Measurements from ENCODE around the gene SHISA2.
"Not testable (repeated sequence)": the region's sequence is repeated elsewhere in the genome, so short reads cannot be mapped to it uniquely, and the experiment has no call there.

Gene SHISA2

DNA sequence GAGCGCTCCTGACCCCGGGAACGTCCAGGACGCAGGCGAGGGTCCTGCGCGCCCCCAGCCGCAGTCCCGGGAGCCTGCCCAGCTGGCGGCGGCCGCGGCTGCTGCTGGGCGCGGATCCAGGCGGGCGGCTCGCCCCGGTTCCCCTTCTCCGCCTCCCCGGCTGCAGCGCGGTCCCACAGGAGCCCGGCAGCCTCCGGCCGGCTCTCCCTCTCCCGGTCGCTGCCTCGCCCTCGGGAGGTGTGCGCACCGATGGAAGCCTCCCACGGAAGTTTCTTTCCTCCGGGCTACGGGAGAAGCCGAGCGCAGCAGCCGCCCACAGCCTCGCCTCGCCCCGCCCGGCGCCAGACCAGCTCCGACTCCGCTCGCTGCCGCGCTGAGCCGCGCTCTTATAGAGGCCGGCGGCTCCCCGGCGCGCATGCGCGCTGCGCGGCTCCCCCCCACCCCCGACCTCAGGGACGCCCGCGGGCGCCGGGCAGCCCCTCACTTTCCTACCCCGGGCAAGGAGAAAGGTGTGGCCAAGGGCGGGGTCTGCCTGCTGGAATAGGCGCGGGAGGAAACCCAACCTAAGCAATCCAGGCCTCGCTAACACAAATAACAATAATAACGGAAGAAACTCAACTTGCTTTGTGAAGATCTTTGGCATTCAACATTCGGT is at the start of gene SHISA2:
TSS of gene SHISA2 (minus strand) at position 360 of the 655 bp plus-strand sequence. CDS start 1,041 bp downstream, outside the sequence.
- peak; percentile 30 for DNase-seq (ENCODE audit: low read depth)
- H3K4me3 ChIP-seq (ENCODE audit: low read length) = peak within 1 kb of the TSS; percentile 46
- TF ChIP-seq, protein P1, sequence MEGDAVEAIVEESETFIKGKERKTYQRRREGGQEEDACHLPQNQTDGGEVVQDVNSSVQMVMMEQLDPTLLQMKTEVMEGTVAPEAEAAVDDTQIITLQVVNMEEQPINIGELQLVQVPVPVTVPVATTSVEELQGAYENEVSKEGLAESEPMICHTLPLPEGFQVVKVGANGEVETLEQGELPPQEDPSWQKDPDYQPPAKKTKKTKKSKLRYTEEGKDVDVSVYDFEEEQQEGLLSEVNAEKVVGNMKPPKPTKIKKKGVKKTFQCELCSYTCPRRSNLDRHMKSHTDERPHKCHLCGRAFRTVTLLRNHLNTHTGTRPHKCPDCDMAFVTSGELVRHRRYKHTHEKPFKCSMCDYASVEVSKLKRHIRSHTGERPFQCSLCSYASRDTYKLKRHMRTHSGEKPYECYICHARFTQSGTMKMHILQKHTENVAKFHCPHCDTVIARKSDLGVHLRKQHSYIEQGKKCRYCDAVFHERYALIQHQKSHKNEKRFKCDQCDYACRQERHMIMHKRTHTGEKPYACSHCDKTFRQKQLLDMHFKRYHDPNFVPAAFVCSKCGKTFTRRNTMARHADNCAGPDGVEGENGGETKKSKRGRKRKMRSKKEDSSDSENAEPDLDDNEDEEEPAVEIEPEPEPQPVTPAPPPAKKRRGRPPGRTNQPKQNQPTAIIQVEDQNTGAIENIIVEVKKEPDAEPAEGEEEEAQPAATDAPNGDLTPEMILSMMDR (conservative IDR thresholded peaks at IDR 0.05; ENCODE audit: low read length) = no peak

DNA sequence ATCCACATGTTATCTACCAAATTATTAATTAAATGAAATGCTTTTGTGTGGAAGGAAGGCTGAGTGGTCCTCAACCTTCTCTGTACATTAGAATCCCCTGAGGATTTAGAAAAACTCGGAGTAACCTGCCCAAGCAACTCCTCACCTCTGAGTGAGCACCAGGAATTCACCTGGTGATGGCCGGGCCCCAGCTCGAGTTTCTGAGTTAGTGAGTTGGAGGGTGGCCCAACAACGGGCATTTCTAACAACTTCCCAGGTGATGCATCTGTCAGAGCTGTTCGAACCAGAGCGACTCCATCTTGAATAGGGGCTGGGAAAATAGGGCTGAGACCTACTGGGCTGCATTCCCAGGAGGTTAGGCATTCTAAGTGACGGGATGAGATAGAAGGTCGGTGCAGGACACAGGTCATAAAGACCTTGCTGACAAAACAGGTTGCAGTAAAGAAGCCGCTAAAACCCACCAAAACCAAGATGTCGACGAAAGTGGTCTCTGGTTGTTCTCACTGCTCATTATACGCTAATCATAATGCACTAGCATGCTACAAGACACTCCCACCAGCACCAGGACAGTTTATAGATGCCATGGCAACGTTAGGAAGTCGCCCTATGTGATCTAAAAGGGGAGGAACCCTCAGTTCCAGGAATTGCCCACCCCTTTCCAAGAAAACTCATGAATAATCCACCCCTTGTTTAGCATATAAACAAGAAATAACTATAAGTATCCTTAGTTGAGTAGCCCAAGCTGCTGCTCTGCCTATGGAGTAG is 44.2 kb upstream of the SHISA2 start:
- TF ChIP-seq, protein P1 (conservative IDR thresholded peaks at IDR 0.05; ENCODE audit: low read length) = no peak
- H3K4me3 ChIP-seq (ENCODE audit: low read length) = no peak overlapping the region
- no peak for DNase-seq (ENCODE audit: low read depth)

DNA sequence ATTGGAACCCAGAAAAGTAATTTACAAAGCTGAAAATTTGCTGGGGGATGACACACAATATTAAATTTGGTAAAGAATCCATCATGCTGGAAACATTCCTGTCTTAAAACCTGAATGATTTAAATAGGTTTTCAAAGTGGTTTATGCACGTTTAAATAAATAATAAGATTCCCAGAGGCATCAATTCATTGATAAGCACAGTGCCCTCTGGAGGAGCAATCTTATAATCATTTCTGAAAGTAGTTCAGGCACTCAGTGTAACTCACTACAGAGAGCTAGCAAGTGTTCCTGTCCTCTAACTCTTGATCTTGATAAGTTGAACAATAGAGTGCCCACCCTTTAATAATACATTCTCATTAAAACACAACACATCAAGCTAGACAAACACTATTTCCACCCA is 43.5 kb upstream of the SHISA2 start:
- DNase-seq (ENCODE audit: low read depth) = no peak
- H3K4me3 ChIP-seq (ENCODE audit: low read length) = no peak overlapping the region
- TF ChIP-seq, protein P1 (conservative IDR thresholded peaks at IDR 0.05; ENCODE audit: low read length) = no peak

DNA sequence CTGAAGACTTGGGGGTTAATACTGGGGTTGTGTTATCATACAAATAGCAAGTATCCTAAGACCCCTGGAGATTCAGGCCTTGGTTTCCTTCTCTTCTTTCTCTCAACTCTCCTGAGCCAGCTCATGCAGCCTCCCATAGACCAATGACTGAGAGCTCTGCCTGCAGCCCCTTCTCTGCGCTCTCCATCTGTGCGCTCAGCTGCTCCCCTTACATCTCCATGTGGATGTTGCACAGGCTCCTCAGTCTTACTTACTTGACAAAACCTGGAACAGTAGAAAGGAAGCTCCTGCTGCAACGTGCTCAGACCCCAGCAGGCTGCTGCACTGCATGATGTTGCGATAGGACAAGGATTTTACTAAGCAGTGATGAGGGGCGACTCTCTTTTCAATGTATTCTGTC is 25.0 kb upstream of the SHISA2 start:
- H3K4me3 ChIP-seq (ENCODE audit: low read length); DNase-seq (ENCODE audit: low read depth): not testable (repeated sequence)

DNA sequence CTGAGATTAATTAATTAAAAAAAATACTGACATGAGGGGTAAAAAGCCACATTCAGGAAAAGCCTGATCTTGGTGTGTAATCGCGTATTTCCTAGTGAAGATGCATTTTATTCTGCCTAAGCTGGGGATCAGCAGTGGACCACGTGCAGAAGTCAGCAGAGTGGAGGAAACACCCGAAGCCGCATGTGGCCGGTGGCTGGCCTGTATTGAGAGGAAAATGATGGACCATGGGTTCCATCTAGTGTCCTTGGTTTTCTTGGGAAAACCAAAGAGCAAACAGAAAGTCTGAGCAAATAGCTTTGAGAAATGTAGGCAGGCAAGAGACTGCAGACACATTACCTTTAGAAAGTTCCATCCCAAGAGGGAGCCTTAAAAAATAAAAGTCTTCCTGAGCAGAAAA is 23.7 kb upstream of the SHISA2 start:
- H3K4me3 ChIP-seq (ENCODE audit: low read length) = no peak overlapping the region
- TF ChIP-seq, protein P1 (conservative IDR thresholded peaks at IDR 0.05; ENCODE audit: low read length) = no peak
- no peak for DNase-seq (ENCODE audit: low read depth)

DNA sequence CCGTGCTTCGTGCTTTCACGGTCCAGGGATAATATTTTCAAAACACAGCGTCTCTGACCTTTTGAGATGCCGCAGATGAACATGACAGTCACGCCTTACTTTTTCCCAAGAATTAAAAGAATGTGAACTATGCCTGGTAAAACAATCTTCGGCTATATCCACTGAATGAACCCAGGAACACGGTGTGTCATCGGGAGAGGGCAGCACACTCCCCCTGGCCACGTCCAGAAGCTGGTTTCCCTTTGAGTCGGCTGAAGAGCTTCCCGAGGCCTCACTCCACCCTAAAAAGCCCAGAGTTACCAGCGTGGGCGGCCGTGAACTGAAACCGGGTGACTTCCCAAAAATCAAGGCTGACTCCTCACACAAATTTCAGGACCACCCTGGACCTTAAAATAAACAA is 22.9 kb upstream of the SHISA2 start:
- DNase-seq (ENCODE audit: low read depth) = peak; percentile 13
- TF ChIP-seq, protein P1 (conservative IDR thresholded peaks at IDR 0.05; ENCODE audit: low read length) = no peak
- no peak overlapping the region for H3K4me3 ChIP-seq (ENCODE audit: low read length)

DNA sequence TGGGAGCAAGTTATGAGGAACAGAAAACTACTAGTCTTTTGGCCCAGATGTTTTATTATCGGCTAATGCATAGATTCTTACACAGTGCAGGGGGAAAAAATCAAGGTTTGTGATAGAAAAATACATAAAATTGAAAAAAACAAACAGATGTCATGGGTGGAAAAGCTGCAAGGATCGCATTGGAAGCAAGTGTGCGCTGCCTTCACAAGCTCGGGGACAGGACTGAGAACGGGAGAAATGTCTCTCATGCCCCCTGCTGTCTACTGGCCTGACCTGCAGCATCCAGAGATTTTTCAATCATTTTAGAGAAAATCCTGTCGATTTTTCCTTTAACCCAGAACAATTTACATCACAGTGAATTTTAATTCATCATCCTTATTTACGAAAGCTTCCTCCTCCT is 20.5 kb upstream of the SHISA2 start:
- DNase-seq (ENCODE audit: low read depth); H3K4me3 ChIP-seq (ENCODE audit: low read length): not testable (repeated sequence)

DNA sequence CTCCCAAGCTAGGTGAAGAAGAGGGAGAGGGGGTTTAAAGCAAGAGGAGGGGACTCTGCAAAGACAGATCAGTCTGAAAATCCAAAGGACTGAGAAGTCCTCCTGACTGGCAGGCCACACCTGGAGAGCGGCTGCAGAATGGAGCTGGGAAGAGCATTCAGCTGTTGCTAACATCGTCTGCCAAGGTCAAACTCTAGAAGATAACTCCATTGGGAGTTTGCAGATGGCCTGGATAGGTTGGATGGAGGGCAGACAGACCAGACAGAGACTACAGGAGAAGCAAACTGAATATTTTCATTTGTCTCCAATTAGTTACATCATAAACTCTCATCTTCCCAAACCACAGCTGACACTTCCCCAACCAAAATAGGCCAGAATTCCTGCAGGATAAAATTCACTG is 19.9 kb upstream of the SHISA2 start:
- no peak overlapping the region for H3K4me3 ChIP-seq (ENCODE audit: low read length)
- no peak for DNase-seq (ENCODE audit: low read depth)
- TF ChIP-seq, protein P1 (conservative IDR thresholded peaks at IDR 0.05; ENCODE audit: low read length) = no peak

DNA sequence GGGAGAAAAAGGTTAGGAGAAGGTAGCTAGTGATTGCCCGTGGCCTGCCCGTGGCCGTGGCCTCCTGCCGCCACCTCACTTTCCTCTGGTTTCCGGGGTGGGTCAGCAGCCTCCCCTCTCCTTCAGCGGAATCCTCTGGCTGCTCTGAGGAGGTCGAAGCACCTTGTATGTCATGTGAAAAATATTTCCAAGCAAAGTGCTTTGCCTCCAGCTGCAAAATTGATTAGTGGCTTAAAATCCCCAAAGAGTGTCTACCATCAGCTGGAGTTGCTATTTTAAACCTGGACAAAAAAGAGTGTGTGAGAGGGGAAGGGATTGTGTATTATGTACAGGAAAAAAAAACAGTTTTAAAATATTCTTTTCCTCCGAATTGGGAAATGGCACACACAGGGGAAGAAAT is 17.8 kb upstream of the SHISA2 start:
- not testable (repeated sequence) for DNase-seq (ENCODE audit: low read depth); H3K4me3 ChIP-seq (ENCODE audit: low read length)

DNA sequence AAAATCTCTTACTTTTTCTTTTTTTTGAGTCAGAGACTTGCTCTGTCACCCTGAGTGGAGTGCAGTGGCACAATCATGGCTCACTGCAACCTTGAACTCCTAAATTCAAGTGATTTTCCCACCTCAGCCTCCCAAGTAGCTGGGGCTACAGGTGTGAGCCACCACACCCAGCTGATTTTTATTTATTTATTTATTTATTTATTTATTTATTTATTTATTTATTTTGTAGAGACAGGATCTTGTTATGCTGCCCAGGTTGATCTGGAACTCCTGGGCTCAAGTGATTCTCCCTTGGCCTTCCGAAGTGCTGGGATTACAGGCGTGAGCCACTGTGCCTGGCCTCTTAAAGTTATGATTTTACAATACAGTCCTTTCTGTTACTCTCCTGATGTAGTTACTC is 16.6 kb upstream of the SHISA2 start:
- not testable (repeated sequence) for H3K4me3 ChIP-seq (ENCODE audit: low read length); DNase-seq (ENCODE audit: low read depth)

All from AG10803 (cell line).